ENCODE measurements around the gene CBFA2T2. TPM values are rescaled to one million over a fixed set of nuclear protein-coding genes. Genes with fewer than 3 reads are reported as not detected.
"Not testable (repeated sequence)": the region's sequence is repeated elsewhere in the genome, so short reads cannot be mapped to it uniquely, and the experiment has no call there.

Gene CBFA2T2
- total RNA-seq, 2 experiments from 2014 or later = 10.2 to 10.9 TPM

GRCh38 chr20:33630507-33630906 is 140.6 kb downstream of the CBFA2T2 start:
- Mint-ChIP-seq H3K9me3 (no peaks in the 10 kb centered on the region), H3K27me3 (no peaks in the 10 kb centered on the region), H3K27ac (no peak overlapping the region), H3K4me1 (ENCODE audit: low read depth) (peaks cover 4% of the 10 kb centered on the region), H3K4me3 (no peak overlapping the region), H3K36me3 (ENCODE audit: low read depth) (peaks cover 26% of the 10 kb centered on the region)
- ChIA-PET CTCF (interaction anchor here (1.2 kb wide), 1 partner anchor 38 kb away, joined by 3 read pairs; no protein-coding TSS in a partner anchor), POLR2A (no interaction called here)
- ATAC-seq = no peak
- no peak for DNase-seq
- intact Hi-C loops (cut with micrococcal nuclease) = no loop called here
- no peak for TF ChIP-seq CTCF (IDR thresholded peaks at IDR 0.05)

- ATAC-seq = not testable (repeated sequence)
Measured at GRCh38 chr20:33631910-33632309, 142.0 kb downstream of the CBFA2T2 start.

GRCh38 chr20:33635341-33635740 is 145.4 kb downstream of the CBFA2T2 start:
- TF ChIP-seq CTCF (IDR thresholded peaks at IDR 0.05) = no peak
- CTCF ChIA-PET = no interaction called here

More at GRCh38 chr20:33631910-33632309, 142.0 kb downstream of the CBFA2T2 start:
- H3K27me3 Mint-ChIP-seq; H3K9me3 Mint-ChIP-seq; CTCF ChIA-PET; H3K4me3 Mint-ChIP-seq; intact Hi-C loops (cut with micrococcal nuclease); H3K27ac Mint-ChIP-seq; POLR2A ChIA-PET; DNase-seq; H3K4me1 Mint-ChIP-seq (ENCODE audit: low read depth): not testable (repeated sequence)
- peaks cover 19% of the 10 kb centered on the region for H3K36me3 Mint-ChIP-seq (ENCODE audit: low read depth)

GRCh38 chr20:33636776-33637175 is 146.9 kb downstream of the CBFA2T2 start:
- CTCF ChIA-PET = no interaction called here
- H3K27ac Mint-ChIP-seq = no peak overlapping the region

More at GRCh38 chr20:33635341-33635740, 145.4 kb downstream of the CBFA2T2 start:
- ATAC-seq = no peak
- POLR2A ChIA-PET = no interaction called here
- intact Hi-C loops (cut with micrococcal nuclease) = no loop called here
- Mint-ChIP-seq H3K9me3 (no peaks in the 10 kb centered on the region), H3K36me3 (ENCODE audit: low read depth) (peaks cover 8% of the 10 kb centered on the region), H3K4me1 (ENCODE audit: low read depth) (peaks cover 4% of the 10 kb centered on the region), H3K4me3 (no peak overlapping the region), H3K27me3 (no peaks in the 10 kb centered on the region), H3K27ac (no peak overlapping the region)
- DNase-seq = no peak

GRCh38 chr20:33640287-33640686 is 150.4 kb downstream of the CBFA2T2 start:
- ATAC-seq (no peak), DNase-seq (no peak)
- H3K9me3 Mint-ChIP-seq = no peaks in the 10 kb centered on the region
- CTCF ChIA-PET = no interaction called here
- peaks cover 5% of the 10 kb centered on the region for H3K36me3 Mint-ChIP-seq (ENCODE audit: low read depth)
- no peaks in the 10 kb centered on the region for H3K4me1 Mint-ChIP-seq (ENCODE audit: low read depth)
- H3K4me3 Mint-ChIP-seq = no peak overlapping the region
- POLR2A ChIA-PET = no interaction called here
- intact Hi-C loops (cut with micrococcal nuclease) = no loop called here
- H3K27me3 Mint-ChIP-seq = no peaks in the 10 kb centered on the region
- no peak overlapping the region for H3K27ac Mint-ChIP-seq
- TF ChIP-seq CTCF (IDR thresholded peaks at IDR 0.05) = no peak

More at GRCh38 chr20:33636776-33637175, 146.9 kb downstream of the CBFA2T2 start:
- POLR2A ChIA-PET = no interaction called here
- intact Hi-C loops (cut with micrococcal nuclease) = no loop called here
- Mint-ChIP-seq H3K27me3 (no peaks in the 10 kb centered on the region), H3K36me3 (ENCODE audit: low read depth) (peaks cover 4% of the 10 kb centered on the region), H3K4me3 (no peak overlapping the region), H3K9me3 (no peaks in the 10 kb centered on the region), H3K4me1 (ENCODE audit: low read depth) (peaks cover 4% of the 10 kb centered on the region)
- DNase-seq (no peak), ATAC-seq (no peak)
- no peak for TF ChIP-seq CTCF (IDR thresholded peaks at IDR 0.05)
